ENCODE measurements around the gene TNMD.
"Not testable (repeated sequence)": the region's sequence is repeated elsewhere in the genome, so short reads cannot be mapped to it uniquely, and the experiment has no call there.

The TNMD gene

GRCh38 chrX:100584611-100585010 lies at the start of gene TNMD:
TNMD (plus strand) TSS chrX:100584936; CDS start chrX:100585019, 83 bp downstream.
- DNase-seq, result no peak

- not testable (repeated sequence) for DNase-seq
Observed at GRCh38 chrX:100565534-100565933, 19.2 kb upstream of the TNMD start.

GRCh38 chrX:100586747-100587146 lies 2.0 kb downstream of the TNMD start:
- DNase-seq, result no peak

GRCh38 chrX:100587861-100588260 lies 3.1 kb downstream of the TNMD start:
- DNase-seq, result no peak

GRCh38 chrX:100591256-100592051 lies 6.7 kb downstream of the TNMD start:
- DNase-seq, result no peak

GRCh38 chrX:100593126-100593525 lies 8.4 kb downstream of the TNMD start:
- no peak for DNase-seq

- DNase-seq, result no peak
Observed at GRCh38 chrX:100593581-100593980, 8.8 kb downstream of the TNMD start.

GRCh38 chrX:100596601-100597000 lies 11.9 kb downstream of the TNMD start:
- DNase-seq, result no peak

GRCh38 chrX:100599456-100599855 lies 14.7 kb downstream of the TNMD start:
- DNase-seq, result no peak

- no peak for DNase-seq
Observed at GRCh38 chrX:100600340-100600739, 15.6 kb downstream of the TNMD start.

GRCh38 chrX:100600758-100601157 lies 16.0 kb downstream of the TNMD start:
- no peak for DNase-seq

- no peak for DNase-seq
Observed at GRCh38 chrX:100606753-100607152, 22.0 kb downstream of the TNMD start.

- no peak for DNase-seq
Observed at GRCh38 chrX:100609591-100609990, 24.9 kb downstream of the TNMD start.

GRCh38 chrX:100611951-100612350 lies 27.2 kb downstream of the TNMD start:
- no peak for DNase-seq

GRCh38 chrX:100615005-100615404 lies 30.3 kb downstream of the TNMD start:
- no peak for DNase-seq

- no peak for DNase-seq
Observed at GRCh38 chrX:100623001-100623400, 38.3 kb downstream of the TNMD start.

- DNase-seq, result no peak
Observed at GRCh38 chrX:100625985-100626491, 41.3 kb downstream of the TNMD start.

- no peak for DNase-seq
Observed at GRCh38 chrX:100635040-100635439, 50.3 kb downstream of the TNMD start.

GRCh38 chrX:100635989-100636320 lies 51.2 kb downstream of the TNMD start:
- DNase-seq, result no peak

- peak; percentile 85 for DNase-seq
Observed at GRCh38 chrX:100636321-100636991, 51.7 kb downstream of the TNMD start, which contains the start of gene TSPAN6. TSPAN6 (minus strand) TSS chrX:100636806; CDS start chrX:100636694, 112 bp downstream.

- no peak for DNase-seq
Observed at GRCh38 chrX:100642290-100642689, 57.6 kb downstream of the TNMD start.

GRCh38 chrX:100643212-100643611 lies 58.5 kb downstream of the TNMD start:
- DNase-seq, result no peak

GRCh38 chrX:100643956-100644860 lies 59.5 kb downstream of the TNMD start, which contains the start of gene SRPX2:
SRPX2 (plus strand) TSS chrX:100644199; CDS start chrX:100646323, 2,124 bp downstream.
- no peak for DNase-seq
